ENCODE data around the gene EEPD1.
A peak's percentile ranks its signal among the peaks of the same experiment; 100 is the strongest.
"Not testable (repeated sequence)": the region's sequence is repeated elsewhere in the genome, so short reads cannot be mapped to it uniquely, and the experiment has no call there.

EEPD1 gene

DNA sequence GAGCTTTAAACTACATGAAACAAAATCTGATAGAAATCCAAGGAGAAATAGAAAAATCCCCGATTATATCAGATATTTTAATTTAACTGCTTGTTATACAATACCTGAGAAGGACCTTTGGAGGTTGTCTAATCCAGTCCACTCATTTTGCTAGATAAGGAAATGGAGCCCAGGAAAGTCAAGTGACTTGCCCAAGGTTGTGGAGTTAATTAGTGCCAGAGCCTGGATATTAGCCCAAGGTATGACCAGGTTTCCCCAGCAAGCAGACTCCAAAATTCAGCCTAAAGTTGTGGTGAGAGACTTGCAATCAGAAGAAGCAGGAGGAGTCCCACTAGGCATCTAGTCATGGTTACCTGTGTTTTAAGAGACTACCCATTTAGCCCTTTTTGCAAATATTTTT, 11.7 kb upstream of the EEPD1 start:
- Mint-ChIP-seq H3K27ac (no peak overlapping the region), H3K27me3 (ENCODE audit: low read depth) (peaks cover 44% of the 10 kb centered on the region), H3K36me3 (ENCODE audit: low read depth) (no peaks in the 10 kb centered on the region), H3K9me3 (no peaks in the 10 kb centered on the region), H3K4me3 (no peak overlapping the region), H3K4me1 (ENCODE audit: low read depth) (no peaks in the 10 kb centered on the region)

DNA sequence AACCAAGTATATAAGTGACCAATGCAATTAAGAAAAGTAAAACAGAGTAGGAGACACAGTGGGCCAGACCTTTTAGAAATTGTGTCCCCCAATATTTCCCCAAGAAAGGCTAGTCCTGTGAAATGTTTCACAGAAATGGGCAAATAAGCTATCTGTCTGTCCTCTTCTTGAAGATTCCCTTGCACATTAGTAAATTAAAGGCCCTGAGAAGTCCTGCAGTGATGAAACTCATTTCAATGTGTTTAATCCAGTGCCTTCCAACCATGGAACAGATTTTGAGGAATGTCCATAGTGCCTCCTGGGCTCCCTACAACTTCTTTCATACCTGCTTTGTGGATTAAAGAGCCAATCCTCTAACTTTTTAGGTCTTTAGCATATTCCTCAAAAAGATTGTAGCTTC, 11.2 kb upstream of the EEPD1 start:
- H3K4me1 Mint-ChIP-seq (ENCODE audit: low read depth) = no peaks in the 10 kb centered on the region
- H3K36me3 Mint-ChIP-seq (ENCODE audit: low read depth) = no peaks in the 10 kb centered on the region
- peaks cover 44% of the 10 kb centered on the region for H3K27me3 Mint-ChIP-seq (ENCODE audit: low read depth)
- H3K9me3 Mint-ChIP-seq = no peaks in the 10 kb centered on the region
- no peak overlapping the region for H3K4me3 Mint-ChIP-seq
- H3K27ac Mint-ChIP-seq = no peak overlapping the region

GRCh38 chr7:36144189-36144588, 8.9 kb upstream of the EEPD1 start:
- H3K4me3 Mint-ChIP-seq = no peak overlapping the region
- H3K9me3 Mint-ChIP-seq = no peaks in the 10 kb centered on the region
- H3K36me3 Mint-ChIP-seq (ENCODE audit: low read depth) = no peaks in the 10 kb centered on the region
- peaks cover 44% of the 10 kb centered on the region for H3K27me3 Mint-ChIP-seq (ENCODE audit: low read depth)
- H3K4me1 Mint-ChIP-seq (ENCODE audit: low read depth) = no peaks in the 10 kb centered on the region
- no peak overlapping the region for H3K27ac Mint-ChIP-seq

DNA sequence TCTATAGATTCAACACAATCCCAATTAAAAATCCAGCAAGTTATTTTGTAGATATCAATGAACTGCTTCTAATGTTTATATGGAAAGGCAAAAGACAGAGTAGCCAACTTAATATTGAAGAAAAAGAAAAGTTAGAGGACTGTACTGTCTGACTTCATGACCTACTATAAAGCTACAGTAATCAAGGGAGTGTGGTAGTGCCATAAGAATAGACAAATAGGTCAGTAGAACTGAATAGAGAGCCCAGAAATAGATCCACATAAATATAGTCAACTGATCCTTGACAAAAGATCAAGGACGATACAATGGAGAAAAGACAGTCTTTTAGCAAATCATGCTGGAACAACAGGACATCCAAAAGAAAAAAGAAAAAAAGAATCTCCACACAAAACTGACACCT, 7.4 kb upstream of the EEPD1 start:
- Mint-ChIP-seq H3K4me3 (no peak overlapping the region), H3K9me3 (no peaks in the 10 kb centered on the region), H3K4me1 (ENCODE audit: low read depth) (no peaks in the 10 kb centered on the region), H3K36me3 (ENCODE audit: low read depth) (no peaks in the 10 kb centered on the region), H3K27me3 (ENCODE audit: low read depth) (peaks cover 33% of the 10 kb centered on the region), H3K27ac (no peak overlapping the region)

DNA sequence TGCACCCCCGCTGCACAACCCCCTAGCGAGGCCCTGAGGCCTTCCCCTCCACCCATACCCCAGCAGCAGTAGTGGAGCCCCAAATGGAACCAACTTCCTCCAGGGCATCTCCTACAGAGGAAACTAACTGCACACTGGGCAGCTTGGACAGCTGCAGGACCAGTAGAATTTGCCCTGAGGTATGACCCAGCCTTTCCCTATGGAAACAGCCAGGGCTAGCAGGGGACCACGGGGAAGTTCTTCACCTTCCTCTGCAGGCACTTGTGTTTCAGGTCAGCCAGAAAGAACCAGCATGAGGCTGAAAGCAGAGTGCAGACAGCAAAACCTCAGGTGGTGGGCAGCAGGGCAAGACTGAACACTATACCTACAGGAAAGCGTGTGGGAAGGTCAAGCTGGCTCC, 5.7 kb upstream of the EEPD1 start:
- no peaks in the 10 kb centered on the region for H3K36me3 Mint-ChIP-seq (ENCODE audit: low read depth)
- peaks cover 3% of the 10 kb centered on the region for H3K4me1 Mint-ChIP-seq (ENCODE audit: low read depth)
- no peaks in the 10 kb centered on the region for H3K9me3 Mint-ChIP-seq
- peaks cover 28% of the 10 kb centered on the region for H3K27me3 Mint-ChIP-seq (ENCODE audit: low read depth)
- no peak overlapping the region for H3K27ac Mint-ChIP-seq
- H3K4me3 Mint-ChIP-seq = no peak overlapping the region

DNA sequence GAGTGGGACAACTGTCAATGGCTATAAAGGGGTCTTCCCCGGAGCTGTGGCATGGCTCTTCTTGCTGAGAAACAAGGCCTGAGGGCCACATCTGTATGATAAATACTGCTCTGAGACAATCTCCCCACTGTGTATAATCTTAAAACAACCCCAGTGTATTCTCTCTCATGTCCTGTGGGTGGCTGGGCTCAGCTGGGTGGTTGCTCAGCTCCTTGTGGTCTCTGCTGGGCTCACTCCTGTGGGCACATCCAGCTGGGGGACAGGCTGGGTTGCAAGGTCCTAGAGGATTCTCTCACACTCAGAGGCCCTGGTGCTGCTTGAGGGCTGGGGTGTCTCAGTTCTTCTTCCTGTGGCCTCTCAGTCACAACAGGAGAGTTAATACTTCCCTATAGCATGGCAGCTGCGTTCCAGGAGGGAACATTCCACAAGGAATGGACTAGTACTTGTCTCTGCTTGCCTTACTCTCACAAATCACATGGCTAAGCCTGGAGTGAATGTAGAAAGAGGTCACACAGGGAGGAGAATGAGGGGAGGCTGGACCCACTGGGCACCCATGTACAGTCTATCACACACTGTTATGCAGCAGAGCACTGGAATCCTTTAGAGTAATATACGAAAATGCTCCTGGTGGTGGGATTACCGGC, 4.5 kb upstream of the EEPD1 start:
- H3K4me1 Mint-ChIP-seq (ENCODE audit: low read depth) = peaks cover 4% of the 10 kb centered on the region
- H3K9me3 Mint-ChIP-seq = no peaks in the 10 kb centered on the region
- H3K27me3 Mint-ChIP-seq (ENCODE audit: low read depth) = peaks cover 23% of the 10 kb centered on the region
- no peak overlapping the region for H3K4me3 Mint-ChIP-seq
- no peak overlapping the region for H3K27ac Mint-ChIP-seq
- no peaks in the 10 kb centered on the region for H3K36me3 Mint-ChIP-seq (ENCODE audit: low read depth)

- H3K27me3 Mint-ChIP-seq (ENCODE audit: low read depth) = peaks cover 28% of the 10 kb centered on the region
- H3K27ac Mint-ChIP-seq; H3K4me1 Mint-ChIP-seq (ENCODE audit: low read depth); H3K4me3 Mint-ChIP-seq; H3K9me3 Mint-ChIP-seq; H3K36me3 Mint-ChIP-seq (ENCODE audit: low read depth): not testable (repeated sequence)
Measured at GRCh38 chr7:36149240-36149639, 3.8 kb upstream of the EEPD1 start.

GRCh38 chr7:36149694-36150452, 3.2 kb upstream of the EEPD1 start:
- Mint-ChIP-seq H3K27me3 (ENCODE audit: low read depth) (peaks cover 24% of the 10 kb centered on the region), H3K4me1 (ENCODE audit: low read depth) (peaks cover 6% of the 10 kb centered on the region), H3K27ac (no peak overlapping the region), H3K9me3 (no peaks in the 10 kb centered on the region), H3K4me3 (no peak overlapping the region), H3K36me3 (ENCODE audit: low read depth) (no peaks in the 10 kb centered on the region)

DNA sequence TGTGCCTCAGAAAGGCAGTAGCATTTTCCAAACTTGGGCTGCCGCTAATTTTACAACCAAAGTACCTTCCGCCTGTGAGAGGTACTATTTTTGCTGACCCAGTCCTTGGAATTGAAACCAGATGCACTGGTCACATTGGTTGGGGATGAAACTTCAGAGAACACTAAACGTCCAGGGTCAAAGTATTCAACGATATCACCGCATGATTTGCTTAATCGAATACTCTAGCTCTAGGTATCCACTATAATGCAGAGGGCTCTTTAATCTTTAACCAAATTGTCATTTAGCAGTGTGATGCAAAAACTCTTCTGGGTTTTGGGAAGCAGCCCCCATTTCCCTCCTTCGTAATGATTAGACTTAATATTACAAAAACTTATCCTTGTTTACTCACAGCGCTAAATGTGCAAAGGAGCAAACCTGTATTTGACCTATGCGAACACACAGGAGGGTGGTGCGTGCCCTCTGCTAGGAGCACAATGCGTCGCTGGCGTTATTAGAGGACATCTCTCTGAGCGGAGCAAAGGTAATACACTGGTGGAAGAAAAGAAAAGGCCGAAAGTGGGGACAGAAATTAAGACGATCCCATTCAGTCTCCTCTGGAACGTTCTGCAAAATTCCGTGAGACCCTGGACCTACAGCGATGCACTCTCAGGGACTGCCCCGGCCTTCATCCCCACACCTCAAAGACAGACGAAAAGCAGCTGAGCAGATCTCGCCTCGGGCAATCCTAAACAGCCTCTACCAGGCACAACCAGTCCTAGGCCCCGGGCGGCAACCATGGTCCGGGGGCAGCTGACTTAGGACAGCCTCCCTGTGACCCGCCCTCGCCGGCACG, 916 bp upstream of the EEPD1 start:
- Mint-ChIP-seq H3K36me3 (ENCODE audit: low read depth) (no peaks in the 10 kb centered on the region), H3K27me3 (ENCODE audit: low read depth) (peaks cover 22% of the 10 kb centered on the region), H3K9me3 (no peaks in the 10 kb centered on the region), H3K4me3 (peak overlapping the region; percentile 77), H3K27ac (no peak overlapping the region), H3K4me1 (ENCODE audit: low read depth) (peaks cover 8% of the 10 kb centered on the region)

DNA sequence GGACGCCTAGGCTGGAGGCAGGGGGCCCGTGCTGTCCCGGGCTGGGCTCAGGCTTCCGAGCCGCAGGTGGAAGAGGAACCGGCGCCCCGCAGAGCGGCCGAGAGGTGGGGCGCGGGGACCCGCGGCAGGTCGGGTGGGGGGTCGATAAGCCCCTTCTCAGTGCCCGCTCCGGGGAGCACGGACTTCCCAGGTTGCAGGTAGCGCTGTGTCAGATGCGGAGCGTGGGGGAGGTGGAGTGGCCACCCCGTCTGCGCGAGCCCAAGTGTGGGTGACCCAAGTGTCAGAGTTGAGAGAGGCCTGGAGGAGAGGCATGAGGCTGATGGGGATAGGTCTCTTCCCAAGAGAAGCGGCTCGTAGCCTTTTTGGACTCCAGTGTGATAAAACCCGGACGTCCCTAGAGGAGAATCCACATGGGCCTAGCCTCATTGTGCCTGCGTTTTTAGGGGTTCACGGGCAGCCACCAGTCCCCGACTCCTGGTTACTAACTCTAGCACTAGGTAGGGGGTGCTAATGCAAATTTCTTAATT, 580 bp downstream of the EEPD1 start:
- Mint-ChIP-seq H3K4me3 (peak overlapping the region; percentile 61), H3K27me3 (ENCODE audit: low read depth) (peaks cover 22% of the 10 kb centered on the region), H3K9me3 (no peaks in the 10 kb centered on the region), H3K27ac (no peak overlapping the region), H3K4me1 (ENCODE audit: low read depth) (peaks cover 8% of the 10 kb centered on the region), H3K36me3 (ENCODE audit: low read depth) (no peaks in the 10 kb centered on the region)

DNA sequence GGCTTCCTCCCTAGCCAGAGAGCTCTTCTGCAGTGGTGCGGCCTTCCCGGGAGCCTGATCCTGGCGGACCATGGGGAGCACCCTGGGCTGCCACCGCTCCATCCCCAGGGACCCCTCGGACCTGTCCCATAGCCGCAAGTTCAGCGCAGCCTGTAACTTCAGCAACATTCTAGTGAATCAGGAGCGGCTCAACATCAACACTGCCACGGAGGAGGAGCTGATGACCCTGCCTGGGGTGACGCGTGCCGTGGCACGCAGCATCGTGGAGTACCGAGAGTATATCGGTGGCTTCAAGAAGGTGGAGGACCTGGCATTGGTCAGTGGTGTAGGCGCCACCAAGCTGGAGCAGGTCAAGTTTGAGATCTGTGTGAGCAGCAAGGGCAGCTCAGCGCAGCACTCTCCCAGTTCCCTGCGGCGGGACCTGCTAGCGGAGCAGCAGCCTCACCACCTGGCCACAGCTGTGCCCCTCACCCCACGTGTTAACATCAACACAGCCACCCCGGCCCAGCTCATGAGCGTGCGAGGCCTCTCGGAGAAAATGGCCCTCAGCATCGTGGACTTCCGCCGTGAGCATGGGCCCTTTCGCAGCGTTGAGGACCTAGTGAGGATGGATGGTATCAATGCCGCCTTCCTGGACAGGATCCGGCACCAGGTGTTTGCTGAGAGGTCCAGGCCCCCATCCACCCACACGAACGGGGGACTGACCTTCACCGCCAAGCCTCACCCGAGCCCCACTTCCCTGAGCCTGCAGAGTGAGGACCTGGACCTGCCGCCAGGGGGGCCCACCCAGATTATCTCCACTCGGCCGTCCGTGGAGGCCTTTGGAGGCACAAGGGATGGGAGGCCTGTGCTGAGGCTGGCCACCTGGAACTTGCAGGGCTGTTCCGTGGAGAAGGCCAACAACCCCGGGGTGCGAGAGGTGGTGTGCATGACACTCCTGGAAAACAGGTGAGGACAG, 1.5 kb downstream of the EEPD1 start:
- Mint-ChIP-seq H3K27ac (no peak overlapping the region), H3K27me3 (ENCODE audit: low read depth) (peaks cover 20% of the 10 kb centered on the region), H3K36me3 (ENCODE audit: low read depth) (no peaks in the 10 kb centered on the region), H3K4me3 (peak overlapping the region; percentile 61), H3K4me1 (ENCODE audit: low read depth) (peaks cover 8% of the 10 kb centered on the region), H3K9me3 (no peaks in the 10 kb centered on the region)

- Mint-ChIP-seq H3K4me3 (no peak overlapping the region), H3K9me3 (no peaks in the 10 kb centered on the region), H3K4me1 (ENCODE audit: low read depth) (peaks cover 8% of the 10 kb centered on the region), H3K36me3 (ENCODE audit: low read depth) (no peaks in the 10 kb centered on the region), H3K27me3 (ENCODE audit: low read depth) (peaks cover 19% of the 10 kb centered on the region), H3K27ac (no peak overlapping the region)
Measured at GRCh38 chr7:36155811-36156361, 2.8 kb downstream of the EEPD1 start.

GRCh38 chr7:36157527-36158320, 4.7 kb downstream of the EEPD1 start:
- H3K4me3 Mint-ChIP-seq = no peak overlapping the region
- no peaks in the 10 kb centered on the region for H3K9me3 Mint-ChIP-seq
- H3K36me3 Mint-ChIP-seq (ENCODE audit: low read depth) = no peaks in the 10 kb centered on the region
- H3K27me3 Mint-ChIP-seq (ENCODE audit: low read depth) = peaks cover 19% of the 10 kb centered on the region
- peaks cover 4% of the 10 kb centered on the region for H3K4me1 Mint-ChIP-seq (ENCODE audit: low read depth)
- H3K27ac Mint-ChIP-seq = no peak overlapping the region
